SK-N-SH treated with all-trans-retinoic acid at 6 μM for 48 hours (cell line): ENCODE results near the gene ADPRM.

Source experiments
- ATAC-seq: fragments of 200-7000 bp; cut with Tn5 transposase; 3 replicates; pipeline ENCODE4 v1.9.1; 2020; ENCODE audit warnings: mild to moderate bottlenecking, moderate library complexity
- ARNTL ChIP-seq: fragments of 450-650 bp; formaldehyde crosslinking; IDR thresholded peaks from 2 replicates; pipeline ENCODE4 v1.5.0; 2020; ENCODE audit warnings: low read depth, mild to moderate bottlenecking, moderate library complexity, borderline replicate concordance
- CSDC2 ChIP-seq: fragments of 250-450 bp; sonication (Bioruptor Pico); IDR thresholded peaks from 2 replicates; pipeline ENCODE4 v1.5.0; 2020; ENCODE audit warnings: mild to moderate bottlenecking, moderate library complexity
- ESRRG ChIP-seq: fragments of 250-450 bp; sonication (Bioruptor Pico); IDR thresholded peaks from 2 replicates; pipeline ENCODE4 v1.6.1; 2021; ENCODE audit warnings: mild to moderate bottlenecking
- GLIS3 ChIP-seq: fragments of 250-450 bp; sonication (Bioruptor Pico); IDR thresholded peaks from 2 replicates; pipeline ENCODE4 v1.5.0; 2020; ENCODE audit warnings: mild to moderate bottlenecking, moderate library complexity
- ISL1 ChIP-seq: fragments of 250-450 bp; sonication (Bioruptor Pico); IDR thresholded peaks from 2 replicates; pipeline ENCODE4 v2.1.2; 2022; ENCODE audit warnings: mild to moderate bottlenecking, moderate library complexity
- OSR1 ChIP-seq: fragments of 250-450 bp; sonication (Bioruptor Pico); IDR thresholded peaks from 2 replicates; pipeline ENCODE4 v1.8.0; 2022; ENCODE audit warnings: moderate library complexity, mild to moderate bottlenecking, inconsistent platforms
- RARB ChIP-seq: fragments of 250-450 bp; sonication (Bioruptor Pico); IDR thresholded peaks from 2 replicates; pipeline ENCODE4 v1.8.0; 2021; ENCODE audit warnings: mild to moderate bottlenecking, moderate library complexity
- SNAI2 ChIP-seq: fragments of 250-450 bp; sonication (Bioruptor Pico); IDR thresholded peaks from 2 replicates; pipeline ENCODE4 v1.5.0; 2020; ENCODE audit warnings: mild to moderate bottlenecking, moderate library complexity
- TOX ChIP-seq: fragments of 250-450 bp; sonication (Bioruptor Pico); IDR thresholded peaks from 2 replicates; pipeline ENCODE4 v1.8.0; 2021; ENCODE audit warnings: mild to moderate bottlenecking, moderate library complexity, borderline replicate concordance
- ZC3H10 ChIP-seq: fragments of 250-450 bp; sonication (Bioruptor Pico); IDR thresholded peaks from 2 replicates; pipeline ENCODE4 v1.5.1; 2021; ENCODE audit warnings: mild to moderate bottlenecking, moderate library complexity
- ZFP3 ChIP-seq: fragments of 250-450 bp; sonication (Bioruptor Pico); IDR thresholded peaks from 2 replicates; pipeline ENCODE4 v1.5.0; 2020; ENCODE audit warnings: mild to moderate bottlenecking, moderate library complexity
- ZFP30 ChIP-seq: fragments of 450-650 bp; formaldehyde crosslinking; IDR thresholded peaks from 2 replicates; pipeline ENCODE4 v1.5.0; 2022; ENCODE audit warnings: mild to moderate bottlenecking, moderate library complexity
- ZNF565 ChIP-seq: fragments of 450-650 bp; formaldehyde crosslinking; conservative IDR thresholded peaks from 2 replicates; pipeline ENCODE4 v1.5.0; 2020; ENCODE audit warnings: low read depth, mild to moderate bottlenecking, moderate library complexity
- ZNF8 ChIP-seq: fragments of 450-650 bp; formaldehyde crosslinking; IDR thresholded peaks from 2 replicates; pipeline ENCODE4 v1.5.0; 2020; ENCODE audit warnings: mild to moderate bottlenecking, moderate library complexity
- TF ChIP-seq, protein P1 (sequence below): fragments of 250-450 bp; sonication (Bioruptor Pico); IDR thresholded peaks from 2 replicates; pipeline ENCODE4 v1.8.0; 2021; ENCODE audit warnings: low read depth, mild to moderate bottlenecking, moderate library complexity, borderline replicate concordance
- TF ChIP-seq, protein P2 (sequence below): fragments of 250-450 bp; sonication (Bioruptor Pico); IDR thresholded peaks from 2 replicates; pipeline ENCODE4 v1.8.0; 2020; ENCODE audit warnings: mild to moderate bottlenecking, moderate library complexity, borderline replicate concordance
- TF ChIP-seq, protein P3 (sequence below): fragments of 250-450 bp; sonication (Bioruptor Pico); IDR thresholded peaks from 2 replicates; pipeline ENCODE4 v1.5.1; 2021; ENCODE audit warnings: mild to moderate bottlenecking, moderate library complexity
- TF ChIP-seq, protein P4 (sequence below): fragments of 250-450 bp; sonication (Bioruptor Pico); IDR thresholded peaks from 2 replicates; pipeline ENCODE4 v1.5.1; 2020; ENCODE audit warnings: low read depth, mild to moderate bottlenecking, moderate library complexity
- TF ChIP-seq, protein P5 (sequence below): fragments of 250-450 bp; sonication (Bioruptor Pico); IDR thresholded peaks from 2 replicates; pipeline ENCODE4 v1.5.0; 2020; ENCODE audit warnings: mild to moderate bottlenecking, moderate library complexity

ADPRM gene

DNA sequence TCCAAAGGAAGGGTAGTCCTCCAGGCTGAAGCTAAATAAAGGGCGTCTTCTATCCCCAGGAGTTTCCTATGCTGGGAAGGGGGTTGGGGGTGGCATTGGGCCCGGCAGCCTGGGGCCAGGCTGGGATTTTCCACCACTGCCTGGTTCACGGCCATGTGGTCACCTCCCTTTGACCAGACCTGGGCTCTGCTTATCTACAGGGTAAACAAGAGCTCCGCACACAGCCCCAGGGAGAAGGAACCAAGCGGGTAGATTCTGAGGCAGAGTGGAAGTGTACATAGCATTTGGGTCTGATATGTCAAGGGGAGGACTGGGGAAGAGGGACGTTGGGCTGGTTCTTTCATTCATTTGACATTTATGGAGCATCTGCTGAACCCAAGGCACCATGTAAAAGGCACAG lies 59.7 kb downstream of the ADPRM start (continued):
- TF ChIP-seq, protein P1, sequence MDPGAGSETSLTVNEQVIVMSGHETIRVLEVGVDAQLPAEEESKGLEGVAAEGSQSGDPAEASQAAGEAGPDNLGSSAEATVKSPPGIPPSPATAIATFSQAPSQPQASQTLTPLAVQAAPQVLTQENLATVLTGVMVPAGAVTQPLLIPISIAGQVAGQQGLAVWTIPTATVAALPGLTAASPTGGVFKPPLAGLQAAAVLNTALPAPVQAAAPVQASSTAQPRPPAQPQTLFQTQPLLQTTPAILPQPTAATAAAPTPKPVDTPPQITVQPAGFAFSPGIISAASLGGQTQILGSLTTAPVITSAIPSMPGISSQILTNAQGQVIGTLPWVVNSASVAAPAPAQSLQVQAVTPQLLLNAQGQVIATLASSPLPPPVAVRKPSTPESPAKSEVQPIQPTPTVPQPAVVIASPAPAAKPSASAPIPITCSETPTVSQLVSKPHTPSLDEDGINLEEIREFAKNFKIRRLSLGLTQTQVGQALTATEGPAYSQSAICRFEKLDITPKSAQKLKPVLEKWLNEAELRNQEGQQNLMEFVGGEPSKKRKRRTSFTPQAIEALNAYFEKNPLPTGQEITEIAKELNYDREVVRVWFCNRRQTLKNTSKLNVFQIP (CRISPR knock-in tag), result no peak
- TF ChIP-seq TOX (CRISPR knock-in tag), result no peak
- TF ChIP-seq RARB (CRISPR knock-in tag), result no peak
- TF ChIP-seq, protein P2, sequence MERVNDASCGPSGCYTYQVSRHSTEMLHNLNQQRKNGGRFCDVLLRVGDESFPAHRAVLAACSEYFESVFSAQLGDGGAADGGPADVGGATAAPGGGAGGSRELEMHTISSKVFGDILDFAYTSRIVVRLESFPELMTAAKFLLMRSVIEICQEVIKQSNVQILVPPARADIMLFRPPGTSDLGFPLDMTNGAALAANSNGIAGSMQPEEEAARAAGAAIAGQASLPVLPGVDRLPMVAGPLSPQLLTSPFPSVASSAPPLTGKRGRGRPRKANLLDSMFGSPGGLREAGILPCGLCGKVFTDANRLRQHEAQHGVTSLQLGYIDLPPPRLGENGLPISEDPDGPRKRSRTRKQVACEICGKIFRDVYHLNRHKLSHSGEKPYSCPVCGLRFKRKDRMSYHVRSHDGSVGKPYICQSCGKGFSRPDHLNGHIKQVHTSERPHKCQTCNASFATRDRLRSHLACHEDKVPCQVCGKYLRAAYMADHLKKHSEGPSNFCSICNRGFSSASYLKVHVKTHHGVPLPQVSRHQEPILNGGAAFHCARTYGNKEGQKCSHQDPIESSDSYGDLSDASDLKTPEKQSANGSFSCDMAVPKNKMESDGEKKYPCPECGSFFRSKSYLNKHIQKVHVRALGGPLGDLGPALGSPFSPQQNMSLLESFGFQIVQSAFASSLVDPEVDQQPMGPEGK (CRISPR knock-in tag), result no peak

DNA sequence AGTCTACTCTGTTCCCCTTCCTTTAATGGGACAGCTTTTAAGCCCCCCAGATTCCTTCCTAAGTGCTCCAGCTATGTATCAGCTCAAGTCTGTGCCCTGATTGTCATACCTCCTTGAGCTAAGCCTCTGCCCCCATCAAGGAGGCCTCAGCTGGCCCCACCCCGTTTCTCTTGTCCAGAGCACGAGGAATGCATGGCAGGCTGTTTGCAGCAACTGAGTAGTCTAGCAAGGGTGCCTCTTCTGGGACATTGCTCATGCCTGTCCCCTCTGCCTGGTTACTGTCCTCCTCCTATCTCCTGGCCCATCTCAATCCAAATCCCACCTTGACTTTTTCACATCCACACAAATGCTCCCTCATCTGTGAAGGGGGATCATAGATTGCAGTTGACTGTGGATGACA lies 60.3 kb downstream of the ADPRM start:
- TF ChIP-seq ZFP30, result no peak
- TF ChIP-seq GLIS3 (CRISPR knock-in tag), result no peak
- TF ChIP-seq, protein P3, sequence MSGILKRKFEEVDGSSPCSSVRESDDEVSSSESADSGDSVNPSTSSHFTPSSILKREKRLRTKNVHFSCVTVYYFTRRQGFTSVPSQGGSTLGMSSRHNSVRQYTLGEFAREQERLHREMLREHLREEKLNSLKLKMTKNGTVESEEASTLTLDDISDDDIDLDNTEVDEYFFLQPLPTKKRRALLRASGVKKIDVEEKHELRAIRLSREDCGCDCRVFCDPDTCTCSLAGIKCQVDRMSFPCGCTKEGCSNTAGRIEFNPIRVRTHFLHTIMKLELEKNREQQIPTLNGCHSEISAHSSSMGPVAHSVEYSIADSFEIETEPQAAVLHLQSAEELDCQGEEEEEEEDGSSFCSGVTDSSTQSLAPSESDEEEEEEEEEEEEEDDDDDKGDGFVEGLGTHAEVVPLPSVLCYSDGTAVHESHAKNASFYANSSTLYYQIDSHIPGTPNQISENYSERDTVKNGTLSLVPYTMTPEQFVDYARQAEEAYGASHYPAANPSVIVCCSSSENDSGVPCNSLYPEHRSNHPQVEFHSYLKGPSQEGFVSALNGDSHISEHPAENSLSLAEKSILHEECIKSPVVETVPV, result no peak
- no peak for TF ChIP-seq ZNF8 (CRISPR knock-in tag)
- no peak for TF ChIP-seq ISL1 (CRISPR knock-in tag)
- no peak for TF ChIP-seq SNAI2 (CRISPR knock-in tag)
- TF ChIP-seq ESRRG, result no peak
- TF ChIP-seq RARB (CRISPR knock-in tag), result no peak
- TF ChIP-seq, protein P2 (CRISPR knock-in tag), result no peak
- no peak for TF ChIP-seq CSDC2
- TF ChIP-seq, protein P4, sequence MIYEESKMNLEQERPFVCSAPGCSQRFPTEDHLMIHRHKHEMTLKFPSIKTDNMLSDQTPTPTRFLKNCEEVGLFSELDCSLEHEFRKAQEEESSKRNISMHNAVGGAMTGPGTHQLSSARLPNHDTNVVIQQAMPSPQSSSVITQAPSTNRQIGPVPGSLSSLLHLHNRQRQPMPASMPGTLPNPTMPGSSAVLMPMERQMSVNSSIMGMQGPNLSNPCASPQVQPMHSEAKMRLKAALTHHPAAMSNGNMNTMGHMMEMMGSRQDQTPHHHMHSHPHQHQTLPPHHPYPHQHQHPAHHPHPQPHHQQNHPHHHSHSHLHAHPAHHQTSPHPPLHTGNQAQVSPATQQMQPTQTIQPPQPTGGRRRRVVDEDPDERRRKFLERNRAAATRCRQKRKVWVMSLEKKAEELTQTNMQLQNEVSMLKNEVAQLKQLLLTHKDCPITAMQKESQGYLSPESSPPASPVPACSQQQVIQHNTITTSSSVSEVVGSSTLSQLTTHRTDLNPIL, result no peak
- TF ChIP-seq OSR1, result no peak
- TF ChIP-seq, protein P1 (CRISPR knock-in tag), result no peak
- TF ChIP-seq ZC3H10 (CRISPR knock-in tag), result no peak
- no peak for TF ChIP-seq TOX (CRISPR knock-in tag)
- no peak for TF ChIP-seq ZFP3 (CRISPR knock-in tag)
- TF ChIP-seq, protein P5, sequence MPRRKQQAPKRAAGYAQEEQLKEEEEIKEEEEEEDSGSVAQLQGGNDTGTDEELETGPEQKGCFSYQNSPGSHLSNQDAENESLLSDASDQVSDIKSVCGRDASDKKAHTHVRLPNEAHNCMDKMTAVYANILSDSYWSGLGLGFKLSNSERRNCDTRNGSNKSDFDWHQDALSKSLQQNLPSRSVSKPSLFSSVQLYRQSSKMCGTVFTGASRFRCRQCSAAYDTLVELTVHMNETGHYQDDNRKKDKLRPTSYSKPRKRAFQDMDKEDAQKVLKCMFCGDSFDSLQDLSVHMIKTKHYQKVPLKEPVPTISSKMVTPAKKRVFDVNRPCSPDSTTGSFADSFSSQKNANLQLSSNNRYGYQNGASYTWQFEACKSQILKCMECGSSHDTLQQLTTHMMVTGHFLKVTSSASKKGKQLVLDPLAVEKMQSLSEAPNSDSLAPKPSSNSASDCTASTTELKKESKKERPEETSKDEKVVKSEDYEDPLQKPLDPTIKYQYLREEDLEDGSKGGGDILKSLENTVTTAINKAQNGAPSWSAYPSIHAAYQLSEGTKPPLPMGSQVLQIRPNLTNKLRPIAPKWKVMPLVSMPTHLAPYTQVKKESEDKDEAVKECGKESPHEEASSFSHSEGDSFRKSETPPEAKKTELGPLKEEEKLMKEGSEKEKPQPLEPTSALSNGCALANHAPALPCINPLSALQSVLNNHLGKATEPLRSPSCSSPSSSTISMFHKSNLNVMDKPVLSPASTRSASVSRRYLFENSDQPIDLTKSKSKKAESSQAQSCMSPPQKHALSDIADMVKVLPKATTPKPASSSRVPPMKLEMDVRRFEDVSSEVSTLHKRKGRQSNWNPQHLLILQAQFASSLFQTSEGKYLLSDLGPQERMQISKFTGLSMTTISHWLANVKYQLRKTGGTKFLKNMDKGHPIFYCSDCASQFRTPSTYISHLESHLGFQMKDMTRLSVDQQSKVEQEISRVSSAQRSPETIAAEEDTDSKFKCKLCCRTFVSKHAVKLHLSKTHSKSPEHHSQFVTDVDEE, result no peak
- TF ChIP-seq ARNTL, result no peak
- TF ChIP-seq ZNF565 (CRISPR knock-in tag), result no peak
- no peak for ATAC-seq
